CD4-positive, alpha-beta T cell treated with Interleukin-1 beta for 1 hour (primary cell): ENCODE results near the gene SRXN1.

Experiments
- DNase-seq, 2 donors: peaks; one replicate each; pipeline ENCODE4 v3.0.0-alpha.2; 2020 to 2022

SRXN1 gene

GRCh38 chr20:602111-602970 is 50.7 kb downstream of the SRXN1 start:
- DNase-seq, result no peak

GRCh38 chr20:600736-601135 is 52.3 kb downstream of the SRXN1 start:
- no peak for DNase-seq

GRCh38 chr20:600141-600540 is 52.9 kb downstream of the SRXN1 start:
- no peak for DNase-seq

- no peak for DNase-seq
Measured at GRCh38 chr20:598133-598850, 54.7 kb downstream of the SRXN1 start.

GRCh38 chr20:597560-597959 is 55.4 kb downstream of the SRXN1 start:
- DNase-seq, result no peak
